AG09319 (cell line): ENCODE data around the gene KITLG.
A peak's percentile ranks its signal among the peaks of the same experiment; 100 is the strongest.
"Not testable (repeated sequence)": the region's sequence is repeated elsewhere in the genome, so short reads cannot be mapped to it uniquely, and the experiment has no call there.

Experiments
- DNase-seq: peaks from one replicate; pipeline ENCODE4 v3.0.0-alpha.2; 2010; ENCODE audit warnings: low read depth; ENCODE audit errors: extremely low read depth
- TF ChIP-seq, protein P1 (sequence below): IDR thresholded peaks from 2 replicates; pipeline ENCODE4 v1.5.1; 2011; ENCODE audit warnings: low read depth, mild to moderate bottlenecking, inconsistent platforms, low read length, moderate library complexity

Gene KITLG

DNA sequence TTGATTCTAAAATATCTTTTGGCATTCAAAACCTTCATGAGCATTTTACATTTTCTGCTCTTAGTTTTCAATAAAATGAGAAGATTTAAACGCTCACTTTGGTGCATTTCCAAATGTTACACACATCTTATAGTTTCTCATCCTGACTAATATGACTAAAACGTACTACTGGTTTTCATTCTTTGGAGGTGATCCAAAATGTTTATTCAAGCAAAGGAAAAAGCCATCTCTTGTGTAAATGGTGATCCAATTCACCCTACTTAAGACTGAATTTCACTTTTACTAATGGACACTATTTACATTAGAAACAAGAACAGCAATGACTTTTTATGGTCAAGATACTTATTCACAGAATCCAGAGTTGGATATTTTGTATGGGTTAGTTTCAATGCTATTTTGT is 86.6 kb downstream of the KITLG start:
- DNase-seq, result no peak

DNA sequence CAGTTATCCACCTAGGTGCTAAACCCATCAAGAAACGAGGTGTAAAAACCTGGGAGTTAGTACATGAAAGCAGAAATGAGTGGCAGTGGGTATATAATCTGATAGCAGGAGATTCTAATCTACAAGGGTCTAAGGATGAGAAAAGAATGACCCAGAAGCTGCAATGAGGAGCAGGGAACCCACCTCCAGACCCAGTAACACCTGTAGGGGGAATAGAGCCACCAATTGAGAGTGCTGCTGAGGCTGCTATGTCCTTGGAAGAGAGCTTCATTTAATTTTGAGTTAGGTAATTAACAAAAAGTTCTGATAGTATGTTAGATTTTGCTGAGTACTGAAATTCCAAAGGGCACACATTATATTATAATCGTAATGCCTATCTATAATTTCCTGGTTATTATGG is 89.8 kb downstream of the KITLG start:
- no peak for DNase-seq
- TF ChIP-seq, protein P1, sequence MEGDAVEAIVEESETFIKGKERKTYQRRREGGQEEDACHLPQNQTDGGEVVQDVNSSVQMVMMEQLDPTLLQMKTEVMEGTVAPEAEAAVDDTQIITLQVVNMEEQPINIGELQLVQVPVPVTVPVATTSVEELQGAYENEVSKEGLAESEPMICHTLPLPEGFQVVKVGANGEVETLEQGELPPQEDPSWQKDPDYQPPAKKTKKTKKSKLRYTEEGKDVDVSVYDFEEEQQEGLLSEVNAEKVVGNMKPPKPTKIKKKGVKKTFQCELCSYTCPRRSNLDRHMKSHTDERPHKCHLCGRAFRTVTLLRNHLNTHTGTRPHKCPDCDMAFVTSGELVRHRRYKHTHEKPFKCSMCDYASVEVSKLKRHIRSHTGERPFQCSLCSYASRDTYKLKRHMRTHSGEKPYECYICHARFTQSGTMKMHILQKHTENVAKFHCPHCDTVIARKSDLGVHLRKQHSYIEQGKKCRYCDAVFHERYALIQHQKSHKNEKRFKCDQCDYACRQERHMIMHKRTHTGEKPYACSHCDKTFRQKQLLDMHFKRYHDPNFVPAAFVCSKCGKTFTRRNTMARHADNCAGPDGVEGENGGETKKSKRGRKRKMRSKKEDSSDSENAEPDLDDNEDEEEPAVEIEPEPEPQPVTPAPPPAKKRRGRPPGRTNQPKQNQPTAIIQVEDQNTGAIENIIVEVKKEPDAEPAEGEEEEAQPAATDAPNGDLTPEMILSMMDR, result no peak

More for the DNA sequence above, 86.6 kb downstream of the KITLG start:
- TF ChIP-seq, protein P1, result no peak

DNA sequence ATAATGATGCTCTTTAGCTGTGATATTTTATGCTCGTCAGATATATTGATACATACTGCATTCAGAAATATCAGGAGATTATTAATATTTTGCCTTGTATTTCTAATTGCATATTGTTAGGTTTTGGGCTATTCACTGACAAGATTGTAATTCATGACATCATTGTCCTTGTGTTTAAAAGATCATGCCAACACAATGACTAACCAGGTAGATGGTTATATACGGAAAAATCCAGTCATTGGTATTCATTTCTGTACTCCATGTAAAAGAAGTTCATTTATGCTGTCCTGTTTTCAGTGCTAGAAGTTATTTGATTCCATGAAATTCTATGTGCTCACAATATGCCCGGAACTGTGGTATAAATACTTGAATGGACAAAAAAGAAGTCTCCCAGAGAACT is 107.5 kb downstream of the KITLG start:
- DNase-seq, result no peak
- TF ChIP-seq, protein P1, result no peak

DNA sequence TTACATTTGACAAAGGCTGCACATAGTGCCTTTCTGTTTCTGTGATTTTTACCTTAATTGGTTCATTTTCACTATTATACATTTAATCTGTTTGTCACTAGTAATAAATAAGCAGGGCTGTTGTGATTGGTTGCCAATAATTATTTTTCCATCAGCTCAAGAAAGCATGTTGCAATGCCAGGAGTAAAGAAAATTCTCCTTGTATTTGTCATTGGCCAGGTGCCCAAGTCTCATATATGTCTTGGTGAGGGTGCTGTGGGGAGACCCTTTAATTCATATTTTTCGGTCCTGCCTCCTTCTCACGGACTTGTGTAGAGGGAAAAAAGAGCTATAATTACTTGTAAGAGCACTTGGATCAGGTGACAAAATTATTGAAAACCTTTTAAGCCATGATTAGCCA is 108.0 kb downstream of the KITLG start:
- no peak for DNase-seq
- TF ChIP-seq, protein P1, result no peak

DNA sequence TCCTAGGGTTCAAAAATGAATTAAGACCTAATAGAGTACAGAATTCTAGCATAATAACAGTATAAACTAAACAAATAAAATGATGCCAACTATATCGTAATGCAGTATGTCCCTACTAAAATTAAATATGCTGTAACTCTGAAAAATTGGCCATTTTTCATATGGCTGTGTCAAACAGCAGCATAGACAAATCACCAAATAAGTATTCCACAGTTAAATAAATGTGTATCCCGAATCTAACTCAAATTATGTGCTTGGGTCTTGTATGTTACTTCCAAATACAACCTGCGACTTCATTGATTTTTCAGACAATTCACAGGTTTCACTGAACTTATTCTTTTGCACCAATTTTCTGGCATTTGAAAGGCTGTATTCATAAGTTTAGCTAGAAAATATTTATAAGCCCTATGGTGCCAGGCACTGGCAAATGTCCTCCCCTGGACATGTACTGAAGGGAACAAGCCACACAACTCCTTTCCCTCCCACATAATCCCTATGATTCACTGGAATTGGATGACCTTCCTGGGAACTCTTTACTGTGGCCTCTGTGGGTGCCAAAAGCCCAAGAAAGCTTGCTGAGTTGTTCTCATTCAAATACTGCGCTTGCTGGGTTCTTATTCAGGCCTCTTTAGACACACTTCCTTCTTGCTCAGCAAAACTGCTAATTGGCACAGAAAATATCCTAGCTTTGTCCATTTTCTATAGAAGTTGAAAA is 108.8 kb downstream of the KITLG start:
- peak; percentile 28 for DNase-seq
- TF ChIP-seq, protein P1, result no peak

DNA sequence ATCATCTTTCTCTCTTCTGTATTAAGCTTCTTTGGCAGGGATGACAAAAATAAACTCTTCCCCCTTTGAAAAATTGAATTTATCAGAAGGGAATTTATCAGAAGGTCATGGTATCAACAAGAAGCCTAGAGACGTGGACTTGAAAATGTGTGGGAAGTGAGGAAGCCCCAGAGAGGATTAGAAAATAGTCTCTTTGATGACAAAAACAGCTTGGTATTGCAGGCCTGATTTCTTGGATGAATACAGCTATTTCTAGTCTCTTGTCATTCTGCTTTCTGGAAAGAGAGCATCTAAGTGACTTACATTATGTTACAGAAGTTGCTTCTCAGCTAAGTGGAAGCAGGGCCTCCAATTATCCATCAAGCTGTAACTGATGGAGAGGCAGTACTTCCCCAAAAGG is 111.1 kb downstream of the KITLG start:
- TF ChIP-seq, protein P1, result no peak
- no peak for DNase-seq

DNA sequence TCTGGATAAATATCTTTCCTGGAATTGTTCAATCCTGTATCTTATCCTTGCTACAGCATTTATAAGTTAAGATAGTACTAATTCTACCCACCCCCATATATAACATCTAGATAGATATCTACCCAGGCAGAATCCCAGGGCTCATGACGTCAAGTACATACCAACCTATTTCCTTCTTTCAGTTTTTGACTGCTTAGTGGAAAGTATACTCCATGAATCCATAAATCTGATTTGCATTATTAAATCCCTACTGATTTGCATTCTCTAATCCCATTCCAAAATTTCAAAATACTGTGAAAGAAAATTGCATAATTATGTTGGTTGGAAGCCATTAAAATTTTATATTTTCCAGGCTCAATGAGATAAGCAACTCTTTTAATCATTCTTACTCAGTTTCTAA is 111.7 kb downstream of the KITLG start:
- TF ChIP-seq, protein P1, result no peak
- DNase-seq, result no peak

DNA sequence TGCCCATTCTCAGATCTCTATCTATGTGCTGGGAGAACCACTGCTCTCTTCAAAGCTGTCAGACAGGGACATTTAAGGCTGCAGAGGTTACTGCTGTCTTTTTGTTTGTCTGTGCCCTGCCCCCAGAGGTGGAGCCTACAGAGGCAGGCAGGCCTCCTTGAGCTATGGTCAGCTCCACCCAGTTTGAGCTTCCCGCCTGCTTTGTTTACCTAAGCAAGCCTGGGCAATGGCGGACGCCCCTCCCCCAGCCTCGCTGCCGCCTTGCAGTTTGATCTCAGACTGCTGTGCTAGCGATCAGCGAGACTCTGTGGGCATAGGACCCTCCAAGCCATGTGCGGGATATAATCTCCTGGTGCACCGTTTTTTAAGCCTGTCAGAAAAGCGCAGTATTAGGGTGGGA is 113.6 kb downstream of the KITLG start:
- not testable (repeated sequence) for DNase-seq
